NCI-H2029 (cell line): ENCODE data around the gene LMF2.
"Not testable (repeated sequence)": the region's sequence is repeated elsewhere in the genome, so short reads cannot be mapped to it uniquely, and the experiment has no call there.

Experiments used
- DNase-seq: peaks from one replicate; lab custom pipeline; 2025; lab: John Stamatoyannopoulos, UW

Gene LMF2

GRCh38 chr22:50523458-50523805, 15.9 kb upstream of the LMF2 start:
- no peak for DNase-seq

DNA sequence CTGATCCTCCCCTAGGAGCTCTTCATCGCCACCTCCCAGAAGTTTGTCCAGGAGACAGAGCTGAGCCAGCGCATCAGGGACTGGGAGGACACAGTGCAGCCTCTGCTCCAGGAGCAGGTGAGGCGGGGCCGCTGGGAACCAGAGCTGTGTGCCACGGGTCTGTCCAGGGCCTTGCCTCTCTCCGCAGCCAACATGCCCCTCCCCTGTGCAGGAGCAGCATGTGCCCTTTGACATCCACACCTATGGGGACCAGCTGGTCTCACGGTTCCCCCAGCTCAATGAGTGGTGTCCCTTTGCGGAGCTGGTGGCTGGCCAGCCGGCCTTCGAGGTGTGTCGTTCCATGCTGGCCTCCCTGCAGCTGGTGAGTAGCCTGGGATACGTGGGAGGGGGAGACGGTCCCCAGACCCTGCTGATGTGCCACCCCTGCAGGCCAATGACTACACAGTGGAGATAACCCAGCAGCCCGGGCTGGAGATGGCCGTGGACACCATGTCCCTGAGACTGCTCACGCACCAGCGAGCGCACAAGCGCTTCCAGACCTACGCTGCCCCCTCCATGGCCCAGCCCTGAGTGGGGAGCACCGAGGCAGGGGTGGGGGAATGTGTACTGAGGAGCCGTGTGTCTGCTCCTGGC, 15.4 kb upstream of the LMF2 start:
- no peak for DNase-seq

- no peak for DNase-seq
Measured at GRCh38 chr22:50522208-50522805, 14.8 kb upstream of the LMF2 start.

GRCh38 chr22:50521710-50522109, 14.2 kb upstream of the LMF2 start:
- DNase-seq, result no peak

DNA sequence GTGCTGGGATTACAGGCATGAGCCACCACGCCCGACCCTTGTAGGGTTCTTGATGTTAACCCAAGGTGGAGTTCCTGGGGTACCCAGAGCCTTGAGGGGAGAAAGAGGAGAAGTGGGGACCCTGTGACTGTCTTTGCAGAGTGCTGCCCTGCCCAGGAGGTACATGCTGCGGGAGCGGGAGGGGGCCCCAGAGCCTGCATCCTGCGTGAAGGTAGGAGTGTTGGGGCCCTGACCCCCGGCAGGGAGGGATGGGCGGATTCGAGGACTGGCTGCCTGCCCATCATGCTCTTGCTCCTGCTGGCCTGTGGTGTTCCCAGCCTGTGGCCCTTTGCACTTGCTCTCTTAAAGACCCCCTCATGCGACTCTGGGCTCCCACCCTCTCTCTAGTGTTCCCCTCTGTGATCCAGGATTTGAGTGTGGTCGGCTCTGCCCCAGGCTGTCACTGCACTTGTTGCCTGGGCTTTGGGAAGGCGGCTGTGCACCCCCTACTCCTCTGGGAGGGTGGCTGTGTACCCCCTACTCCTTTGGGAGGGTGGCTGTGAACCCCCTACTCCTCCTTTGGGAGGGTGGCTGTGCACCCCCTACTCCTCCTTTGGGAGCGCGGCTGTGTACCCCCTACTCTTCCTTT, 13.4 kb upstream of the LMF2 start:
- DNase-seq, result no peak

- DNase-seq, result not testable (repeated sequence)
Measured at GRCh38 chr22:50520184-50520583, 12.7 kb upstream of the LMF2 start.

GRCh38 chr22:50519151-50519550, 11.6 kb upstream of the LMF2 start:
- DNase-seq, result no peak

GRCh38 chr22:50518606-50519005, 11.1 kb upstream of the LMF2 start:
- no peak for DNase-seq

- no peak for DNase-seq
Measured at GRCh38 chr22:50517495-50518260, 10.2 kb upstream of the LMF2 start.

DNA sequence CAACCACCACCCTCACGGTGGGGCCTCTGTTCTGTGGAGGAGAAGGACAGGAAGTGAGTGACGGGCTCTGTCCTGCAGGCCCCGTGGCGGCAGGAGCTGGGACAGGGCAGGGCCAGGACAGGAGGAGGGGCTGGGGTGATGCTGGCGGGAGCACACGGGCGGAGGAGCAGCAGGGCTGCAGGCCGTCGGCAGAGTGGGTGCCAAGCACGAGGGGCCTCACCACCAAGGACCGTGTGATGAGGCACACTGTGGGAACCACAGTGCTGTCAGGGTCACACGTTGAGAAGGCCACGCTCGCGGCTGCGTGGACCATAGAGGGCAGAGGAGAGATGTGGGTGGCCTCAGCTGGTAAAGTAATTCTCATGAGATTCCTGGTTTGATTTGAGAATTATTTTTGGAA, 9.4 kb upstream of the LMF2 start:
- DNase-seq, result no peak

- DNase-seq, result no peak
Measured at GRCh38 chr22:50516068-50516467, 8.6 kb upstream of the LMF2 start.

DNA sequence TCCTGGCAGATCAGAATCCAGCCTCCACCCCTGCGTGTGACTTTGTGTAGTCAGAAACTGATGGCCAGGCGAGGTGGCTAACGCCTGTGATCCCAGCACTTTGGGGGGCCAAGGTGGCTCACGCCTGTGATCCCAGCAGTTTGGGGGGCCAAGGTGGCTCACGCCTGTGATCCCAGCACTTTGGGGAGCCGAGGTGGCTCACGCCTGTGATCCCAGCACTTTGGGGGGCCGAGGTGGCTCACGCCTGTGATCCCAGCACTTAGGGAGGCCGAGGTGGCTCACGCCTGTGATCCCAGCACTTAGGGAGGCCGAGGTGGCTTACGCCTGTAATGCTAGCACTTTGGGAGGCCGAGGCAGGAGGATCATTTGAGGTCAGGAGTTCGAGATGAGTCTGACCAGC, 5.7 kb upstream of the LMF2 start:
- no peak for DNase-seq

- DNase-seq, result no peak
Measured at GRCh38 chr22:50508897-50509296, 1.4 kb upstream of the LMF2 start.

- peak; percentile 85 for DNase-seq
Measured at GRCh38 chr22:50507991-50508884, 736 bp upstream of the LMF2 start, which contains the start of gene NCAPH2. Gene NCAPH2, plus strand, starts transcription at chr22:50508224. Its CDS starts 114 bp downstream, at chr22:50508338.

DNA sequence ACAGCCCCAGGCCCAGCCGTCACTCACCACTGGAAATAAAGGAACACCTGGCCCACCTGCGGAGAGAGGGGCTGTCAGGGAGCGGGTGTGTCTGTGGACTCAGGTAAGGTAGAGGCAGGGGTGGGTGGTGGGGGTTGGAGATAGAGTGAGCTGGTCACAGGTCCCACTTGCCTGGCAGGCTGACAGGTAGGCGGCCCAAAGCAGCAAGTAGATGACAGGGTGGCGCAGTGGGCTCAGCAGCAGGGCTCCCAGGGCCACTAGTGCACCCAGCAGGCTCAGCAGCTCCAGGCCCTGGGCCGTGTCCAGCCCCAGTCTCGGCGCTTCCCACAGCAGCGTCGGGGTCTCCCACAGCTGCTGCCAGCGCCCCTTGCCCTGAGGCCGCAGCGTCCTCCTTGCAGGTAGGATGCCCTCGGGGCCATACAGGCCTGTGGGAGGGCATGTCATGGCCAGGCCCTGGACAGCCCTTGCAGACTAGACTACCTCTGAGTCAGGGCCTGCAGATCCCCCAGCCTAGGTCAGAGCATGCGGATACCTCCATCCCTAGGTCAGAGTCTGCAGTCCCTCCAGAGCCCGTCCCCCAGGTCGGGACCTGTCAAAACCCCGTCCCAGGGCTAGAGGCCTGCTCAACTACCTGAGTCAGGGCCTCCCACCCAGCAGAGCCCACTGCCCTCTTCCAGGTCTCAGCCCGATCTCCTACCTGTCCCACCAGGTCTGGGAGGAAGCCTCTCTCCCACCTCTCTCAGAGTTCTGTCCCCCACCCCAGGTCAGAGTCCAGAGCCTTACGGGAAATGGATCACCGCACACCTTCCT, 686 bp downstream of the LMF2 start:
- no peak for DNase-seq

DNA sequence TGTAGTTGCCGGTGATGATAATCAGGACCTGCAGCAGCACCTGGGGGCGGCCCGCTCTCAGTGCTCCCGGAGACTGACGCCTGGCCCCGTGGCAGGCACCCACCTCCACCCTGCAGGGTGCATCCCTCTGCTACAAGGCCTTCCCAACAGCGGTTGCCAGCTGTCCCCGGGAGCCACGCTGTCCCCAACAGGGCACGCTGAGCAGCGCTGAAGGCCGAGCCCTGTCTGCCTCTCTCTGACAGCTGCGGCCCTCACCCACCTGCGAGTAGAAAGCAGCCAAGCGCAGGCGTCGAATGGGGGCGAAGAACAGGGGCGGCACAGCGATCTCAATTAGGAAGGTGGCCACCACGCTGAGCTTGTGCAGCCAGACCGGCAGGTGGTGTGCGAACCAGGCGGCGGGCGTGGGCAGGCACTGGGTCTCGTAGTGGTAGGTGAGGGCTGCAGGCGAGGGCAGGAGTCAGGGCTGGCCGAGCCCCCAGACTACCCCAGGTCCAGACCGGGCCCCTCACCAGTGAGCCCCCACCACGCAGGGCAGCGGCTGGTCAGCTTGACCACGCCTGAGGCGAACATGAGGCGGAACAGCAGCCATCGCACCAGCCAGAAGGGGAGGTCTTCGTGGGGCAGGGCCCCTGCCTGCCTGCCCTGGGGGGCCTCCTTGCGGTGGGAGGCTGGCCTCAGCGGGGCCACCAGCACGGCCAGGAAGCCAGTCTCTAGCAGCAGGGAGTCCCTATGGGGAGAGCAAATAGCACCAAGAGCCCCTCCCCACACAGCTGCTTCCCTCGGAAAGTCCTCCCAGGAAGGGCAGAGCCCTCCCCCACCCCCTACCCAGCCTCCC, 1.5 kb downstream of the LMF2 start:
- no peak for DNase-seq

DNA sequence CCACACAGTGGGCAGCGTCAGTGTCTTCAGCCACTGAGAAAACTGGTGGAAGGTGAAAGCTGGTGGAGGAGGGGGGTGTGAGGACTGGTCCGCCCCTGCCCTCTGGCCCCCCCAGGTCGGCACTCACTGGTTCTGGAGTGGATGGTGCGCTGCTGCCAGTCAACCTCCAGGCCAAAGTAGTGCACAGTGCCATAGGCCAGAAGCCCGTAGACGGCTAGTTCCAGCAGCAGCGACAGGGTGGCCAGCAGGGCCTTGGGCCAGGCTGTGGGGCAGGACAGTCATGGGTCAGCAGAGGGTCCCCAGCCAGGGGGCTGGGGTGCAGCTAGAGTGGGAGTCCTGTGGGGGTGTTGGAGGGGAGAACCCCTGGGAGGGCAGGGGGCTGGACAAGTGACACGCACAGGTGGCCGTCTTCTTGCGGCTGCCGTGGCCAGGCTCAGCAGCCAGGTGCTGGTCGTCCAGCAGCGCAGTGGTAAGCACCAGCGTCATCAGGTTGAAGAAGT, 2.2 kb downstream of the LMF2 start:
- no peak for DNase-seq

DNA sequence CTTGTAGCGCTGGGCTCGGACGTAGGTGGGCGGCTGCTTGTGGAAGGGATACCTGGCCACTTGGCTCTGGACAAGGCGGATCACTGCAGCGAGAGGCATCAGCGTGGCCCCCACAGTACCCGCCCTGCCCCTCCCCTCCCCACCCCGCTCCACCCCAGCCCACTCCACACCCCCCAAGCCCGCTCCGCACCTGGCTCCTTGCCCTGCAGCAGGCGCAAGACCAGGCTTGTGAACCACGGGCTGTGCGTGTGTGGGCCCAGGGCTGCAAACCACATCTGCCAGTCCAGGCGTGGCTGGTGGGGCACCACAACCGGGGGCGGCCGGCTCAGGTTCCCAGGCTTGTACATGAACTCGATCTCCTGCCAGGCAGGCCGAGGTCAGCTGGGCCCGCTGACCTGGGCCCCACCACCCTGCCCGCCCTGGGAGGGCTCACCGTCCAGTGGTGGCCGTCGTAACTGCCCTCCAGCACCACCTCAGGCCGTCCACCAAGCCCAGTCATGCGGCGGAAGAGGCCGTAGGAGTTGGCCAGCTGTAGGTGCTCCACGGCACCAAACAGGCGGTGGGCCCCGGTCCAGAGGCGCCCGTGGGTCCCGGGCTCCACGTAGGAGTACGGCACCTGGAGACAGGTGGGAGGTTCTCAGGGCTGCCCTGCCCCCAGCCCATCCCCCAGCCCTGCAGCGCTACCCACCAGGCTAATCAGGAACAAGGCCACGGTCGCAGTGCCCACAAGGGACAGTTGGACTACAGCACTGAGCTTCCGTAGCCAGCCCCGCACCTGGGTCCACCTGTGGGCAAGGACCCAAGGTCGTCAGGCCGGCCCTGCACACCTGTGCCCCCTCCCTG, 2.9 kb downstream of the LMF2 start:
- no peak for DNase-seq
